PC-9 (cell line): ENCODE results near the gene ERMP1.

ENCODE experiments used
- EZH2 ChIP-seq: fragments of 200-600 bp; sonication (generic); IDR thresholded peaks from 2 replicates; pipeline ENCODE4 v1.8.0; 2017; ENCODE audit warnings: antibody characterized with exemption, low read depth
- TF ChIP-seq, protein P1 (sequence below): fragments of 200-600 bp; sonication (generic); conservative IDR thresholded peaks from 2 replicates; pipeline ENCODE4 v1.6.1; 2017; ENCODE audit warnings: mixed run types, antibody characterized with exemption, mild to moderate bottlenecking, moderate library complexity

DNA sequence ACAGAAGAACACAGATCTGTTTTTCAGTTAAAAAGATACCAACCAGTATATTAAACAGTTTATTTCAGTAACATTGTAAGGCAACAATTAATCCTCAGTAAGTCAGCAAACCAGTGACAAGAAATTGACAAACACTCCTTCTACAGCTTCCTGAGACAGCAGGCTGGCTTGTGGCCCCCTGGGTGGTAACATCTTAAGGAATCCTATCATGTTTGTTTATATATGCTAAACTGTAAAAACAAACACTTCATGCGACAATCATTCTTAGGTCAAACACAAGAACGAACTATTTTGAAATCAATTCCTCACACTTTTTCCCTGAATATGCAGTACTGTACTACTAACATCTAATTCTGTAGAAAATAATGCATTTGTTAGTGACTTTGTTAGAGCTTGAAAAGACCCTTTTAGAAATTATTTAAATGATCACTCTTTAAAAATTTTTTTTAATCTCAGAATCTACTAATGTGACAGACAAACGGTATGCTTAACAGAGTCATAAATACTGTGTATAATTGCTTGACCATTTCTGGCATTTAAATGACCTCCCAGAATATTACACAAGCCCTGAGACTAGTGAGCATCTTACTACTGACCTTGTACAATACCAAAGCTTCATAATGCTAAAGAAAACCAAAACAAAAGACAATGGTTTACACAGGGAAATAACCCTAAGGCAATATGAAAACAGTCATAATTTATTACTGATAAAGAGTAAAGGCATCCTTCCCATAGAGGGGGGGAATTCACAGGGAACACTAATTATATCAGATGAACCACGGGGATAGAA lies 48.2 kb downstream of the ERMP1 start:
- TF ChIP-seq, protein P1, sequence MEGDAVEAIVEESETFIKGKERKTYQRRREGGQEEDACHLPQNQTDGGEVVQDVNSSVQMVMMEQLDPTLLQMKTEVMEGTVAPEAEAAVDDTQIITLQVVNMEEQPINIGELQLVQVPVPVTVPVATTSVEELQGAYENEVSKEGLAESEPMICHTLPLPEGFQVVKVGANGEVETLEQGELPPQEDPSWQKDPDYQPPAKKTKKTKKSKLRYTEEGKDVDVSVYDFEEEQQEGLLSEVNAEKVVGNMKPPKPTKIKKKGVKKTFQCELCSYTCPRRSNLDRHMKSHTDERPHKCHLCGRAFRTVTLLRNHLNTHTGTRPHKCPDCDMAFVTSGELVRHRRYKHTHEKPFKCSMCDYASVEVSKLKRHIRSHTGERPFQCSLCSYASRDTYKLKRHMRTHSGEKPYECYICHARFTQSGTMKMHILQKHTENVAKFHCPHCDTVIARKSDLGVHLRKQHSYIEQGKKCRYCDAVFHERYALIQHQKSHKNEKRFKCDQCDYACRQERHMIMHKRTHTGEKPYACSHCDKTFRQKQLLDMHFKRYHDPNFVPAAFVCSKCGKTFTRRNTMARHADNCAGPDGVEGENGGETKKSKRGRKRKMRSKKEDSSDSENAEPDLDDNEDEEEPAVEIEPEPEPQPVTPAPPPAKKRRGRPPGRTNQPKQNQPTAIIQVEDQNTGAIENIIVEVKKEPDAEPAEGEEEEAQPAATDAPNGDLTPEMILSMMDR = no peak
- TF ChIP-seq EZH2 = no peak
